ENCODE measurements around the gene ASXL1. TPM values are rescaled to one million over a fixed set of nuclear protein-coding genes. Genes with fewer than 3 reads are reported as not detected.

Gene ASXL1
- total RNA-seq, 1 experiment from 2014 or later = 69.9 TPM

GRCh38 chr20:32474717-32474966 lies 116.5 kb downstream of the ASXL1 start:
- no peak for DNase-seq (ENCODE audit: unreplicated experiment)
- Mint-ChIP-seq H3K9me3 (ENCODE audit: unreplicated experiment) (no peaks in the 10 kb centered on the region), H3K4me3 (ENCODE audit: unreplicated experiment) (no peak overlapping the region), H3K36me3 (ENCODE audit: insufficient read depth, unreplicated experiment) (no peaks in the 10 kb centered on the region), H3K4me1 (ENCODE audit: insufficient read depth, unreplicated experiment) (peaks cover 18% of the 10 kb centered on the region), H3K27ac (ENCODE audit: low read depth, unreplicated experiment) (peak overlapping the region; percentile 42), H3K27me3 (ENCODE audit: insufficient read depth, unreplicated experiment) (no peaks in the 10 kb centered on the region)
- ChIA-PET CTCF (interaction anchor here (0.6 kb wide), 1 partner anchor 50 kb away, joined by 3 read pairs; no protein-coding TSS in a partner anchor), POLR2A (no interaction called here)
- BruUV-seq (replicated peaks) = no TSS peak
- intact Hi-C loops (cut with micrococcal nuclease) = no loop called here
- TF ChIP-seq, protein P1, sequence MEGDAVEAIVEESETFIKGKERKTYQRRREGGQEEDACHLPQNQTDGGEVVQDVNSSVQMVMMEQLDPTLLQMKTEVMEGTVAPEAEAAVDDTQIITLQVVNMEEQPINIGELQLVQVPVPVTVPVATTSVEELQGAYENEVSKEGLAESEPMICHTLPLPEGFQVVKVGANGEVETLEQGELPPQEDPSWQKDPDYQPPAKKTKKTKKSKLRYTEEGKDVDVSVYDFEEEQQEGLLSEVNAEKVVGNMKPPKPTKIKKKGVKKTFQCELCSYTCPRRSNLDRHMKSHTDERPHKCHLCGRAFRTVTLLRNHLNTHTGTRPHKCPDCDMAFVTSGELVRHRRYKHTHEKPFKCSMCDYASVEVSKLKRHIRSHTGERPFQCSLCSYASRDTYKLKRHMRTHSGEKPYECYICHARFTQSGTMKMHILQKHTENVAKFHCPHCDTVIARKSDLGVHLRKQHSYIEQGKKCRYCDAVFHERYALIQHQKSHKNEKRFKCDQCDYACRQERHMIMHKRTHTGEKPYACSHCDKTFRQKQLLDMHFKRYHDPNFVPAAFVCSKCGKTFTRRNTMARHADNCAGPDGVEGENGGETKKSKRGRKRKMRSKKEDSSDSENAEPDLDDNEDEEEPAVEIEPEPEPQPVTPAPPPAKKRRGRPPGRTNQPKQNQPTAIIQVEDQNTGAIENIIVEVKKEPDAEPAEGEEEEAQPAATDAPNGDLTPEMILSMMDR (IDR thresholded peaks at IDR 0.05; ENCODE audit: unreplicated experiment) = no peak

DNA sequence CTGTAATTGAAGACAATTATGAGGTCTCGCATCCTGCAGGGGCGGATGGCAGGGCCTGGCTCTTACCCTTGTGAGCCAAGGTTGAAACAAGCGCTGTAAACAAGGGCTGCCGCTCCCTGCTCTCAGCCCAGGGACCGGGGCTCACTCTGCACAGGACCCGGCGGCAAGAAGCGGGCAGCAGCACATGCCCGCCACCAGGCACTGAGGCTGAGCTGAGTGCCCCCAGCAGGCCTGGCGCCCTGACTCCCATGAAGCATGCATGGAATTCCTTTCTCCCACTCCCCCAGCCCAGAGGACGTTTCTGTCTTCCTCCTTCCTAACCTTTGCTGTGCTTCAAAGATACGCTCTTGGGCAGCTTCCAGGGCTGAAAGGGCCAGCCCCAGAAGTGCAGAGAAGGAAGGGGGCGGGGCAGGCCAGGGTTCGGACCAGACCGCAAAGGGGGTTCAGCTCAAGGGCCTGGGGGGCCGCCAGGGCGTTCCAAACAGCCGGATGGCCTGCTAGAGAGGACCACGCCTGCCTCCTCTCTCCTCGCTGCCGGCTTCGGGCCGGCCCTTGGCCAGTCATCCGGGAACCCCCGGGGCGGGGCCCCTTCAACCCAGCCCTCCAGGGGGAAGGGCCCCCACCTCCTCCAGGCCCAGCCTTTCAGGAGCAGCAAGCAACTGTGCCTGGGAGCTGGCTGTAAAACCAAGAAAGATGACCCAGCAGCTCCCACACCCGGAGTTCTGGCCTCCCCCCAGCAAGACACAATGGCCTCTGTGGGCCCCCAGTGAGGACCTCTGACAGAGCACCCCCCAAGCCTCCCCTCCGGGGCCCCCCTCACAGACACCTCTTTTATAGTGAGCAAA lies 117.1 kb downstream of the ASXL1 start:
- H3K9me3 Mint-ChIP-seq (ENCODE audit: unreplicated experiment) = no peaks in the 10 kb centered on the region
- peak overlapping the region; percentile 44 for H3K4me3 Mint-ChIP-seq (ENCODE audit: unreplicated experiment)
- intact Hi-C loops (cut with micrococcal nuclease) = no loop called here
- ChIA-PET CTCF (interaction anchor here (0.6 to 1.0 kb wide), 2 partner anchors 41 to 50 kb away, joined by 3 read pairs; no protein-coding TSS in a partner anchor), POLR2A (no interaction called here)
- H3K27me3 Mint-ChIP-seq (ENCODE audit: insufficient read depth, unreplicated experiment) = no peaks in the 10 kb centered on the region
- no TSS peak for BruUV-seq (replicated peaks)
- no peaks in the 10 kb centered on the region for H3K36me3 Mint-ChIP-seq (ENCODE audit: insufficient read depth, unreplicated experiment)
- peaks cover 18% of the 10 kb centered on the region for H3K4me1 Mint-ChIP-seq (ENCODE audit: insufficient read depth, unreplicated experiment)
- peak overlapping the region; percentile 42 for H3K27ac Mint-ChIP-seq (ENCODE audit: low read depth, unreplicated experiment)
- TF ChIP-seq, protein P1 (IDR thresholded peaks at IDR 0.05; ENCODE audit: unreplicated experiment) = no peak
- peak; percentile 81 for DNase-seq (ENCODE audit: unreplicated experiment)

DNA sequence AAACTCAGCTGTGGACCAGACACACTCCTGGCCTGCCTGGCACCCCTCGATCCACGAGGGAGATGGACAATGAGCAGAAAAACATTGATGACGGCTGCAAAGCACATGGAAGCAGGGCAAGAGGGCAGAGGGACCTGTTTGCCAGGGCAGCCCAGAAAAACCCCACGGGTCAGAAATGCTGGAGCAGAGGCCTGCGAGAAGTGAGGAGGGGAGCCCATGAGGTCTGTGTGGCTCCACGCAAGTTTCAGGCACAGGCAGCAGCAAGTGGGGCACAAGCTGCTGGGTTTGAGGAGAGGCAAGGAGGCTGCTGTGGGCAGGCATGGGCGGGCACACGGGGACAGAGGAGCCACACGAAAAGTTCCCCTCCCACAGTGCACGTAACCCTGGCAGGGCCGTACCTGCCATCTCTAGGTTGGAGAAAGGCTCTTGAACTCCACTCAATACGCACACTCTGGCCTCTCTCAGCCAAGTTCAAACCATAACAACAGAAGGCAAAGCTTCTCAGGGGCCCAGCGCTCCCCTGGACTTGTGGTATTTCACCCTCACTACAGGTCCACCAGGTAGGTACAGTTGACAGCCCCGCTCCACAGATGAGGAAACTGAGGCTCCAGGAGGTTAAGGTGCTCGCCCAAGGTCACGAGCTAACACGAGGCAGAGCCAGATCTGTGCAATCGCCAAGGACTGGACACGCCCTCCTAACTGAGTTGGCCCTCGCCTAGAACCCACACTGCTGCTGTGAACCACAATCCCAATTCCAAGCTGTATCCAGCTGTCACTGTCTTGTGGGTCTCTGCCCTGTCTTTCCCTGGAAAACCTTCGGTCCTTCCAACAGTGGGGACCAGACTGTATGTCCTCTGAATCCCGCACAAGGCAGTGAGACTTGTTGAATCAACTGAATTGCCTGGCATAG lies 118.8 kb downstream of the ASXL1 start:
- H3K4me3 Mint-ChIP-seq (ENCODE audit: unreplicated experiment) = no peak overlapping the region
- intact Hi-C loops (cut with micrococcal nuclease) = no loop called here
- BruUV-seq (replicated peaks) = no TSS peak
- H3K9me3 Mint-ChIP-seq (ENCODE audit: unreplicated experiment) = no peaks in the 10 kb centered on the region
- no peaks in the 10 kb centered on the region for H3K36me3 Mint-ChIP-seq (ENCODE audit: insufficient read depth, unreplicated experiment)
- no peak for DNase-seq (ENCODE audit: unreplicated experiment)
- peaks cover 18% of the 10 kb centered on the region for H3K4me1 Mint-ChIP-seq (ENCODE audit: insufficient read depth, unreplicated experiment)
- POLR2A ChIA-PET = no interaction called here
- H3K27ac Mint-ChIP-seq (ENCODE audit: low read depth, unreplicated experiment) = no peak overlapping the region
- TF ChIP-seq, protein P1 (IDR thresholded peaks at IDR 0.05; ENCODE audit: unreplicated experiment) = no peak
- CTCF ChIA-PET = interaction anchor here (0.6 kb wide), 1 partner anchor 558 kb away, joined by 3 read pairs; no protein-coding TSS in a partner anchor
- no peaks in the 10 kb centered on the region for H3K27me3 Mint-ChIP-seq (ENCODE audit: insufficient read depth, unreplicated experiment)
